GM23338 (cell line): ENCODE measurements around the gene RNF220. TPM values are rescaled to one million over a fixed set of nuclear protein-coding genes. Genes with fewer than 3 reads are reported as not detected.
A peak's percentile ranks its signal among the peaks of the same experiment; 100 is the strongest.

Experiments
- ATAC-seq: fragments of 200-7000 bp; cut with Tn5 transposase; 3 replicates; pipeline ENCODE4 v1.9.1; 2020
- DNase-seq: peaks from one replicate; pipeline ENCODE4 v3.0.0-alpha.2; 2015; ENCODE audit warnings: low spot score
- H2AFZ ChIP-seq: fragments of 200-600 bp; sonication (generic); 2 replicates; pipeline ENCODE4 v1.8.0; 2016; ENCODE audit warnings: antibody characterized with exemption, mild to moderate bottlenecking, moderate library complexity
- H3F3A ChIP-seq: fragments of 200-600 bp; sonication (generic); replicated peaks from 2 replicates; pipeline ENCODE4 v1.8.0; 2017; ENCODE audit warnings: antibody characterized with exemption, mixed run types, low read depth
- H3K27ac ChIP-seq: fragments of 200-600 bp; sonication (generic); 2 replicates; pipeline ENCODE4 v1.6.1; 2016; ENCODE audit warnings: low read depth
- H3K27me3 ChIP-seq: fragments of 200-600 bp; sonication (generic); 2 replicates; pipeline ENCODE4 v1.8.0; 2016; ENCODE audit warnings: mild to moderate bottlenecking, mixed run types, moderate library complexity; ENCODE audit not compliant: insufficient read depth
- H3K36me3 ChIP-seq: fragments of 200-600 bp; sonication (generic); 2 replicates; pipeline ENCODE4 v1.8.0; 2016; ENCODE audit warnings: mild to moderate bottlenecking; ENCODE audit not compliant: insufficient read depth
- H3K4me1 ChIP-seq: fragments of 200-600 bp; sonication (generic); 2 replicates; pipeline ENCODE4 v1.8.0; 2016; ENCODE audit warnings: mild to moderate bottlenecking, moderate library complexity; ENCODE audit not compliant: insufficient read depth
- H3K4me2 ChIP-seq: fragments of 200-600 bp; sonication (generic); 2 replicates; pipeline ENCODE4 v1.7.1; 2017; ENCODE audit warnings: mixed run types
- H3K4me3 ChIP-seq: fragments of 200-600 bp; sonication (generic); 2 replicates; pipeline ENCODE4 v1.6.1; 2016; ENCODE audit warnings: mixed run types
- H3K79me2 ChIP-seq: fragments of 200-600 bp; sonication (generic); replicated peaks from 2 replicates; pipeline ENCODE4 v1.8.0; 2017; ENCODE audit warnings: mild to moderate bottlenecking; ENCODE audit not compliant: insufficient read depth
- H3K9me2 ChIP-seq: fragments of 200-600 bp; sonication (generic); 2 replicates; pipeline ENCODE4 v1.8.0; 2017; ENCODE audit not compliant: insufficient read depth
- H4K20me1 ChIP-seq: fragments of 200-600 bp; sonication (generic); replicated peaks from 2 replicates; pipeline ENCODE4 v1.8.0; 2017; ENCODE audit warnings: mild to moderate bottlenecking; ENCODE audit not compliant: insufficient read depth
- H3K27ac Mint-ChIP-seq: 2 replicates; pipeline ENCODE4 v1.8.0; 2020; ENCODE audit warnings: inconsistent platforms, mild to moderate bottlenecking, moderate library complexity, mixed read lengths
- H3K27me3 Mint-ChIP-seq: 3 replicates; pipeline ENCODE4 v1.8.0; 2022; ENCODE audit warnings: low read depth, mild to moderate bottlenecking, moderate library complexity, mixed read lengths, inconsistent platforms; ENCODE audit not compliant: insufficient read depth, poor library complexity
- H3K36me3 Mint-ChIP-seq: 3 replicates; pipeline ENCODE4 v1.8.0; 2021; ENCODE audit warnings: low read depth, mild to moderate bottlenecking, inconsistent platforms, moderate library complexity, mixed read lengths
- H3K4me1 Mint-ChIP-seq: 3 replicates; pipeline ENCODE4 v1.8.0; 2020; ENCODE audit warnings: mild to moderate bottlenecking, inconsistent platforms, mixed read lengths
- H3K4me3 Mint-ChIP-seq: 3 replicates; pipeline ENCODE4 v1.8.0; 2021; ENCODE audit warnings: moderate library complexity, mild to moderate bottlenecking, inconsistent platforms, mixed read lengths
- H3K9me3 Mint-ChIP-seq: 3 replicates; pipeline ENCODE4 v1.8.0; 2020; ENCODE audit warnings: moderate library complexity, mild to moderate bottlenecking, inconsistent platforms, mixed read lengths
- EZH2phosphoT487 ChIP-seq: fragments of 200-600 bp; sonication (generic); IDR thresholded peaks from one replicate; pipeline ENCODE4 v1.8.1; 2018; ENCODE audit warnings: antibody characterized with exemption; ENCODE audit not compliant: unreplicated experiment
- JUNB ChIP-seq: IDR thresholded peaks from one replicate; pipeline ENCODE4 v1.6.1; 2016; ENCODE audit warnings: antibody characterized with exemption; ENCODE audit not compliant: unreplicated experiment
- NANOG ChIP-seq: IDR thresholded peaks from 2 replicates; pipeline ENCODE4 v1.6.1; 2016; ENCODE audit warnings: antibody characterized with exemption, borderline replicate concordance
- POLR2AphosphoS5 ChIP-seq: IDR thresholded peaks from 2 replicates; pipeline ENCODE4 v1.6.1; 2016; ENCODE audit warnings: antibody characterized with exemption, low read depth
- STAT1 ChIP-seq: IDR thresholded peaks from one replicate; pipeline ENCODE4 v1.6.1; 2016; ENCODE audit warnings: antibody characterized with exemption; ENCODE audit not compliant: unreplicated experiment
- ZNF114 ChIP-seq: fragments of 250-450 bp; sonication (Bioruptor Pico); IDR thresholded peaks from 2 replicates; pipeline ENCODE4 v1.5.0; 2020; ENCODE audit warnings: mild to moderate bottlenecking, moderate library complexity
- ZNF331 ChIP-seq: fragments of 250-450 bp; sonication (Bioruptor Pico); IDR thresholded peaks from 2 replicates; pipeline ENCODE4 v1.5.0; 2020; ENCODE audit warnings: low read depth, mild to moderate bottlenecking, moderate library complexity
- polyA plus RNA-seq: library from polyadenylated mRNA; unstranded; fragments of >200 nt; fragmentation: Nextera tagmentation; extraction: Ambion mirVana; gene quantifications from 2 replicates; pipeline ENCODE4 v1.2.1, GENCODE V29; 2016
- total RNA-seq: library from RNA; depleted of rRNA; stranded (reverse); fragments of >200 nt; shearing (Covaris generic); gene quantifications from 2 replicates; pipeline ENCODE4 v1.2.3, GENCODE V29; 2014
- TF ChIP-seq, protein P1 (sequence below), 2 experiments: fragments of 200-600 bp in 1 of 2; sonication (generic) in 1 of 2; conservative IDR thresholded peaks; 2 replicates each; pipeline versions ENCODE4 v1.5.1 to v1.6.1; 2016 to 2017; ENCODE audit warnings: antibody characterized with exemption in 2 of 2, low read depth in 2 of 2, mild to moderate bottlenecking in 2 of 2, moderate library complexity in 1 of 2
- TF ChIP-seq, protein P2 (sequence below): IDR thresholded peaks from 2 replicates; pipeline ENCODE4 v1.6.1; 2016; ENCODE audit warnings: antibody characterized with exemption
- TF ChIP-seq, protein P3 (sequence below): IDR thresholded peaks from one replicate; pipeline ENCODE4 v1.6.1; 2018; ENCODE audit warnings: antibody characterized with exemption; ENCODE audit not compliant: unreplicated experiment

Gene RNF220
- total and polyA plus RNA-seq, 2 experiments from 2014 or later: 72.8 to 168 TPM

- Histone ChIP-seq H3F3A (no peaks in the 10 kb centered on the region; the same call in 1 of the 2 replicates), H3K9me2 (no peaks in the 10 kb centered on the region), H3K27ac (peak overlapping the region; percentile 21), H3K4me1 (peaks cover 29% of the 10 kb centered on the region), H3K36me3 (no peaks in the 10 kb centered on the region), H4K20me1 (no peaks in the 10 kb centered on the region), H3K27me3 (no peaks in the 10 kb centered on the region), H2AFZ (no peak overlapping the region), H3K79me2 (no peaks in the 10 kb centered on the region), H3K4me2 (no peak overlapping the region), H3K4me3 (no peak overlapping the region)
- DNase-seq: no peak
- Mint-ChIP-seq H3K36me3 (peaks cover 3% of the 10 kb centered on the region; the same call in 1 of the 3 replicates), H3K27ac (peak overlapping the region; percentile 93), H3K9me3 (no peaks in the 10 kb centered on the region), H3K27me3 (peaks cover 4% of the 10 kb centered on the region), H3K4me1 (peaks cover 25% of the 10 kb centered on the region), H3K4me3 (no peak overlapping the region)
- TF ChIP-seq, protein P1, sequence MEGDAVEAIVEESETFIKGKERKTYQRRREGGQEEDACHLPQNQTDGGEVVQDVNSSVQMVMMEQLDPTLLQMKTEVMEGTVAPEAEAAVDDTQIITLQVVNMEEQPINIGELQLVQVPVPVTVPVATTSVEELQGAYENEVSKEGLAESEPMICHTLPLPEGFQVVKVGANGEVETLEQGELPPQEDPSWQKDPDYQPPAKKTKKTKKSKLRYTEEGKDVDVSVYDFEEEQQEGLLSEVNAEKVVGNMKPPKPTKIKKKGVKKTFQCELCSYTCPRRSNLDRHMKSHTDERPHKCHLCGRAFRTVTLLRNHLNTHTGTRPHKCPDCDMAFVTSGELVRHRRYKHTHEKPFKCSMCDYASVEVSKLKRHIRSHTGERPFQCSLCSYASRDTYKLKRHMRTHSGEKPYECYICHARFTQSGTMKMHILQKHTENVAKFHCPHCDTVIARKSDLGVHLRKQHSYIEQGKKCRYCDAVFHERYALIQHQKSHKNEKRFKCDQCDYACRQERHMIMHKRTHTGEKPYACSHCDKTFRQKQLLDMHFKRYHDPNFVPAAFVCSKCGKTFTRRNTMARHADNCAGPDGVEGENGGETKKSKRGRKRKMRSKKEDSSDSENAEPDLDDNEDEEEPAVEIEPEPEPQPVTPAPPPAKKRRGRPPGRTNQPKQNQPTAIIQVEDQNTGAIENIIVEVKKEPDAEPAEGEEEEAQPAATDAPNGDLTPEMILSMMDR (conservative IDR thresholded peaks at IDR 0.05; ENCODE audit: low read depth in 2 of 2): no peak
- no peak for TF ChIP-seq STAT1
- no peak for TF ChIP-seq POLR2AphosphoS5
- TF ChIP-seq ZNF331 (CRISPR knock-in tag): no peak
- TF ChIP-seq EZH2phosphoT487: no peak
- TF ChIP-seq JUNB: no peak
- TF ChIP-seq NANOG: no peak
- TF ChIP-seq ZNF114 (CRISPR knock-in tag): no peak
- TF ChIP-seq, protein P2, sequence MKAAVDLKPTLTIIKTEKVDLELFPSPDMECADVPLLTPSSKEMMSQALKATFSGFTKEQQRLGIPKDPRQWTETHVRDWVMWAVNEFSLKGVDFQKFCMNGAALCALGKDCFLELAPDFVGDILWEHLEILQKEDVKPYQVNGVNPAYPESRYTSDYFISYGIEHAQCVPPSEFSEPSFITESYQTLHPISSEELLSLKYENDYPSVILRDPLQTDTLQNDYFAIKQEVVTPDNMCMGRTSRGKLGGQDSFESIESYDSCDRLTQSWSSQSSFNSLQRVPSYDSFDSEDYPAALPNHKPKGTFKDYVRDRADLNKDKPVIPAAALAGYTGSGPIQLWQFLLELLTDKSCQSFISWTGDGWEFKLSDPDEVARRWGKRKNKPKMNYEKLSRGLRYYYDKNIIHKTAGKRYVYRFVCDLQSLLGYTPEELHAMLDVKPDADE: no peak
- TF ChIP-seq, protein P3, sequence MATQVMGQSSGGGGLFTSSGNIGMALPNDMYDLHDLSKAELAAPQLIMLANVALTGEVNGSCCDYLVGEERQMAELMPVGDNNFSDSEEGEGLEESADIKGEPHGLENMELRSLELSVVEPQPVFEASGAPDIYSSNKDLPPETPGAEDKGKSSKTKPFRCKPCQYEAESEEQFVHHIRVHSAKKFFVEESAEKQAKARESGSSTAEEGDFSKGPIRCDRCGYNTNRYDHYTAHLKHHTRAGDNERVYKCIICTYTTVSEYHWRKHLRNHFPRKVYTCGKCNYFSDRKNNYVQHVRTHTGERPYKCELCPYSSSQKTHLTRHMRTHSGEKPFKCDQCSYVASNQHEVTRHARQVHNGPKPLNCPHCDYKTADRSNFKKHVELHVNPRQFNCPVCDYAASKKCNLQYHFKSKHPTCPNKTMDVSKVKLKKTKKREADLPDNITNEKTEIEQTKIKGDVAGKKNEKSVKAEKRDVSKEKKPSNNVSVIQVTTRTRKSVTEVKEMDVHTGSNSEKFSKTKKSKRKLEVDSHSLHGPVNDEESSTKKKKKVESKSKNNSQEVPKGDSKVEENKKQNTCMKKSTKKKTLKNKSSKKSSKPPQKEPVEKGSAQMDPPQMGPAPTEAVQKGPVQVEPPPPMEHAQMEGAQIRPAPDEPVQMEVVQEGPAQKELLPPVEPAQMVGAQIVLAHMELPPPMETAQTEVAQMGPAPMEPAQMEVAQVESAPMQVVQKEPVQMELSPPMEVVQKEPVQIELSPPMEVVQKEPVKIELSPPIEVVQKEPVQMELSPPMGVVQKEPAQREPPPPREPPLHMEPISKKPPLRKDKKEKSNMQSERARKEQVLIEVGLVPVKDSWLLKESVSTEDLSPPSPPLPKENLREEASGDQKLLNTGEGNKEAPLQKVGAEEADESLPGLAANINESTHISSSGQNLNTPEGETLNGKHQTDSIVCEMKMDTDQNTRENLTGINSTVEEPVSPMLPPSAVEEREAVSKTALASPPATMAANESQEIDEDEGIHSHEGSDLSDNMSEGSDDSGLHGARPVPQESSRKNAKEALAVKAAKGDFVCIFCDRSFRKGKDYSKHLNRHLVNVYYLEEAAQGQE: no peak
- ATAC-seq: peak; percentile 11; the same call in 1 of the 3 replicates
Observed at GRCh38 chr1:44485934-44486460, 80.9 kb downstream of the RNF220 start.
